DOHH2 (cell line): ENCODE results near the gene ADGRA1.

Experiments
- H3F3A ChIP-seq: fragments of 200-600 bp; sonication (generic), shearing (Covaris generic); 2 replicates; pipeline ENCODE4 v1.6.0; 2016; ENCODE audit warnings: antibody characterized with exemption, mild to moderate bottlenecking; ENCODE audit not compliant: control insufficient read depth, insufficient read depth
- H3K27ac ChIP-seq: fragments of 200-600 bp; sonication (generic); 2 replicates; pipeline ENCODE4 v1.5.1; 2014; ENCODE audit warnings: low read depth, mild to moderate bottlenecking, low read length, moderate library complexity
- H3K27me3 ChIP-seq: fragments of 200-600 bp; sonication (generic); 2 replicates; pipeline ENCODE4 v1.6.1; 2014; ENCODE audit warnings: mild to moderate bottlenecking, low read length, mixed read lengths; ENCODE audit not compliant: control insufficient read depth
- H3K36me3 ChIP-seq: fragments of 200-600 bp; sonication (generic); 2 replicates; pipeline ENCODE4 v1.6.1; 2014; ENCODE audit warnings: mild to moderate bottlenecking, low read length, moderate library complexity, mixed read lengths; ENCODE audit not compliant: control insufficient read depth
- H3K4me1 ChIP-seq: fragments of 200-600 bp; sonication (generic); 2 replicates; pipeline ENCODE4 v1.6.1; 2014; ENCODE audit warnings: mild to moderate bottlenecking, low read length, mixed read lengths; ENCODE audit not compliant: control insufficient read depth
- H3K4me2 ChIP-seq: fragments of 200-600 bp; sonication (generic); 2 replicates; pipeline ENCODE4 v1.6.0; 2014; ENCODE audit warnings: mild to moderate bottlenecking, low read length, moderate library complexity
- H3K4me3 ChIP-seq: fragments of 200-600 bp; sonication (generic); 2 replicates; pipeline ENCODE4 v1.5.1; 2014; ENCODE audit warnings: mild to moderate bottlenecking, low read length, mixed read lengths
- H3K79me2 ChIP-seq: fragments of 200-600 bp; sonication (generic); 2 replicates; pipeline ENCODE4 v1.6.1; 2014; ENCODE audit warnings: mild to moderate bottlenecking, low read length, mixed read lengths; ENCODE audit not compliant: control insufficient read depth
- H3K9me2 ChIP-seq: fragments of 200-600 bp; sonication (generic); replicated peaks from 2 replicates; pipeline ENCODE4 v1.6.1; 2014; ENCODE audit warnings: mild to moderate bottlenecking, low read length, mixed read lengths; ENCODE audit not compliant: control insufficient read depth
- H3K9me3 ChIP-seq: fragments of 200-600 bp; sonication (generic); 2 replicates; pipeline ENCODE4 v1.6.1; 2014; ENCODE audit warnings: antibody characterized with exemption, low read length, mixed read lengths; ENCODE audit not compliant: control insufficient read depth, insufficient read depth
- H4K20me1 ChIP-seq: fragments of 200-600 bp; sonication (generic); 2 replicates; pipeline ENCODE4 v1.6.0; 2014; ENCODE audit warnings: low read depth, mild to moderate bottlenecking, antibody characterized with exemption, low read length, moderate library complexity; ENCODE audit not compliant: control insufficient read depth, insufficient read depth
- EZH2phosphoT487 ChIP-seq: fragments of 200-600 bp; sonication (generic); IDR thresholded peaks from 2 replicates; pipeline ENCODE4 v1.6.1; 2017; ENCODE audit warnings: borderline replicate concordance, mild to moderate bottlenecking, antibody characterized with exemption, low read length, moderate library complexity, mixed read lengths
- TF ChIP-seq, protein P1 (sequence below): fragments of 200-600 bp; sonication (generic); IDR thresholded peaks from one replicate; pipeline ENCODE4 v1.5.1; 2014; ENCODE audit warnings: antibody characterized with exemption, mild to moderate bottlenecking, low read depth, low read length; ENCODE audit not compliant: poor library complexity, severe bottlenecking

Gene ADGRA1

DNA sequence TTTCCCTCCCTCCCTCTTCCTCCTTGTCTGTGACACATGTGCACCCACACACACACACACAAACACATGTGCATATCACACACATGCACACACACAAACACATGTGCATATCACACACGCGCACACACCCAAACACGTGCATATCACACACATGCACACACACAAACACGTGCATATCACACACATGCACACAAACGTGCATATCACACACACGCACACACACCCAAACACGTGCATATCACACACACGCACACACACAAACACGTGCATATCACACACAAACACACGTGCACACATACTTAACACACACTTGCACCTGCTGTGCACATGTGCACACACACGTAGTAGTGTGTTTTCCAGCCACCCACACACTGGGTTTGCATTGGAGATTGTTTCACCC, 42.9 kb downstream of the ADGRA1 start:
- Histone ChIP-seq H3K27me3 (no peaks in the 10 kb centered on the region), H3K79me2 (no peaks in the 10 kb centered on the region), H3K4me3 (no peak overlapping the region), H3K4me1 (no peaks in the 10 kb centered on the region), H3K4me2 (no peak overlapping the region), H3K9me3 (peaks cover 22% of the 10 kb centered on the region; the same call in 1 of the 2 replicates), H4K20me1 (no peaks in the 10 kb centered on the region), H3K9me2 (no peaks in the 10 kb centered on the region), H3K36me3 (no peaks in the 10 kb centered on the region), H3F3A (no peaks in the 10 kb centered on the region), H3K27ac (no peak overlapping the region)
- no peak for TF ChIP-seq EZH2phosphoT487
- TF ChIP-seq, protein P1, sequence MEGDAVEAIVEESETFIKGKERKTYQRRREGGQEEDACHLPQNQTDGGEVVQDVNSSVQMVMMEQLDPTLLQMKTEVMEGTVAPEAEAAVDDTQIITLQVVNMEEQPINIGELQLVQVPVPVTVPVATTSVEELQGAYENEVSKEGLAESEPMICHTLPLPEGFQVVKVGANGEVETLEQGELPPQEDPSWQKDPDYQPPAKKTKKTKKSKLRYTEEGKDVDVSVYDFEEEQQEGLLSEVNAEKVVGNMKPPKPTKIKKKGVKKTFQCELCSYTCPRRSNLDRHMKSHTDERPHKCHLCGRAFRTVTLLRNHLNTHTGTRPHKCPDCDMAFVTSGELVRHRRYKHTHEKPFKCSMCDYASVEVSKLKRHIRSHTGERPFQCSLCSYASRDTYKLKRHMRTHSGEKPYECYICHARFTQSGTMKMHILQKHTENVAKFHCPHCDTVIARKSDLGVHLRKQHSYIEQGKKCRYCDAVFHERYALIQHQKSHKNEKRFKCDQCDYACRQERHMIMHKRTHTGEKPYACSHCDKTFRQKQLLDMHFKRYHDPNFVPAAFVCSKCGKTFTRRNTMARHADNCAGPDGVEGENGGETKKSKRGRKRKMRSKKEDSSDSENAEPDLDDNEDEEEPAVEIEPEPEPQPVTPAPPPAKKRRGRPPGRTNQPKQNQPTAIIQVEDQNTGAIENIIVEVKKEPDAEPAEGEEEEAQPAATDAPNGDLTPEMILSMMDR = no peak

DNA sequence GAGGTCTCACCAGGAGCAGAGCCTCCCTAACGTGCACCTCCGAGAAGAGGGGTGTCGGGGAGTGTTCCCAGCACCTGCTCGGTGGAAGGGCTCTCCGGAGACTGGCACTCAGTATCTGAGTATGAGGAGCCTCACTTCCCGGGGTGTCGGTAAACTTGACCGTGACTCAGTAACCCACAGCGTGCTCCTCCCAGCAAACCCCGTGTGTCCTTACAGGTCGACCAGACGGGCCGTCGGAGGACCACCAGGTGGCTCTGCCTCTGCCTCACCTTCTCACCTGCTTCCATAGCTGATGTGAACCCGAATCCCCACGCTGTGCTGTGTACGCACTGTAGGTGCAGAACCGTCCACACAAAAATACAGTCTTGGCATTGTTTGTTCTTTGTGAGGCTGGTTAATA, 43.3 kb downstream of the ADGRA1 start:
- H3K4me1 ChIP-seq = no peaks in the 10 kb centered on the region
- TF ChIP-seq, protein P1 = no peak
- no peak for TF ChIP-seq EZH2phosphoT487
- no peaks in the 10 kb centered on the region for H3K36me3 ChIP-seq
- H3K27ac ChIP-seq = no peak overlapping the region
- H4K20me1 ChIP-seq = no peaks in the 10 kb centered on the region
- no peak overlapping the region for H3K4me2 ChIP-seq
- H3K4me3 ChIP-seq = no peak overlapping the region
- H3K79me2 ChIP-seq = no peaks in the 10 kb centered on the region
- H3K27me3 ChIP-seq = no peaks in the 10 kb centered on the region
- no peaks in the 10 kb centered on the region for H3K9me2 ChIP-seq
- H3F3A ChIP-seq = no peaks in the 10 kb centered on the region
- peaks cover 17% of the 10 kb centered on the region; the same call in 1 of the 2 replicates for H3K9me3 ChIP-seq

DNA sequence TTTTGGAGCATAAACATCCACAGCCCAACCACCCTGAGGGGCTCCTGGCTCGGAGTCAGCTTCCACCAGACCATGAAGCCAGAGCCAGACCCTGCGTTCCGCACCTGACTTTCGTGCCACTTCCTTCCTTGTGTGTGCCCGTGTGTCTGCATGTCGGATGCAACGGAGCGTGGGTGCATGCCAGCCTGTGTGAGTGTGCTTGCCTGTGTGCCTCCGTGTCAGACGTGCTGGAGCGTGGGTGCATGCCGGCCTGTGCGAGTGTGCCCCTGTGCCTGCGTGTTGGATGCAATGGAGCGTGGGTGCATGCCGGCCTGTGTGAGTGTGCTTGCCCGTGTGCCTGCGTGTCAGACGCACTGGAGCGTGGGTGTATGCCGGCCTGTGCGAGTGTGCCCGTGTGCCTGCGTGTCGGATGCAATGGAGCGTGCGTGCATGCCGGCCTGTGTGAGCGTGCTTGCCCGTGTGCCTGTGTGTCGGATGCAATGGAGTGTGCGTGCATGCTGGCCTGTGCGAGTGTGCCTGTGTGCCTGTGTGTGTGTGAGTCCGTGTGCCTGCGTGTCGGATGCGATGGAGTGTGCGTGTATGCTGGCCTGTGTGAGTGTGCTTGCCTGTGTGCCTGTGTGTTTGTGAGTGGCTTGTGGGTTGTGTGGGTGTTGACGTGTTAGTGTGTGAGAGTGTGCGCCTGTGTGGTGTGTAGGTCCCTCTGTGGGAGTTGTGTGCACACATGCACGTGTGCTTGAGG, 44.2 kb downstream of the ADGRA1 start:
- H3K4me3 ChIP-seq = no peak overlapping the region
- no peak for TF ChIP-seq EZH2phosphoT487
- TF ChIP-seq, protein P1 = no peak
- no peaks in the 10 kb centered on the region for H3K79me2 ChIP-seq
- no peaks in the 10 kb centered on the region for H3K4me1 ChIP-seq
- no peaks in the 10 kb centered on the region for H3K27me3 ChIP-seq
- H3K9me2 ChIP-seq = no peaks in the 10 kb centered on the region
- no peaks in the 10 kb centered on the region for H4K20me1 ChIP-seq
- H3K27ac ChIP-seq = no peak overlapping the region
- no peak overlapping the region for H3K4me2 ChIP-seq
- H3K9me3 ChIP-seq = peaks cover 17% of the 10 kb centered on the region; the same call in 1 of the 2 replicates
- H3F3A ChIP-seq = no peaks in the 10 kb centered on the region
- no peaks in the 10 kb centered on the region for H3K36me3 ChIP-seq
